GM21723 (cell line): ENCODE results near the gene SLC10A3.

ENCODE experiments used
- ATAC-seq: cut with Tn5 transposase; IDR thresholded peaks from one replicate; pipeline ENCODE4 v1.9.1; 2021; ENCODE audit warnings: mild to moderate bottlenecking, moderate library complexity; ENCODE audit not compliant: unreplicated experiment

Gene SLC10A3

DNA sequence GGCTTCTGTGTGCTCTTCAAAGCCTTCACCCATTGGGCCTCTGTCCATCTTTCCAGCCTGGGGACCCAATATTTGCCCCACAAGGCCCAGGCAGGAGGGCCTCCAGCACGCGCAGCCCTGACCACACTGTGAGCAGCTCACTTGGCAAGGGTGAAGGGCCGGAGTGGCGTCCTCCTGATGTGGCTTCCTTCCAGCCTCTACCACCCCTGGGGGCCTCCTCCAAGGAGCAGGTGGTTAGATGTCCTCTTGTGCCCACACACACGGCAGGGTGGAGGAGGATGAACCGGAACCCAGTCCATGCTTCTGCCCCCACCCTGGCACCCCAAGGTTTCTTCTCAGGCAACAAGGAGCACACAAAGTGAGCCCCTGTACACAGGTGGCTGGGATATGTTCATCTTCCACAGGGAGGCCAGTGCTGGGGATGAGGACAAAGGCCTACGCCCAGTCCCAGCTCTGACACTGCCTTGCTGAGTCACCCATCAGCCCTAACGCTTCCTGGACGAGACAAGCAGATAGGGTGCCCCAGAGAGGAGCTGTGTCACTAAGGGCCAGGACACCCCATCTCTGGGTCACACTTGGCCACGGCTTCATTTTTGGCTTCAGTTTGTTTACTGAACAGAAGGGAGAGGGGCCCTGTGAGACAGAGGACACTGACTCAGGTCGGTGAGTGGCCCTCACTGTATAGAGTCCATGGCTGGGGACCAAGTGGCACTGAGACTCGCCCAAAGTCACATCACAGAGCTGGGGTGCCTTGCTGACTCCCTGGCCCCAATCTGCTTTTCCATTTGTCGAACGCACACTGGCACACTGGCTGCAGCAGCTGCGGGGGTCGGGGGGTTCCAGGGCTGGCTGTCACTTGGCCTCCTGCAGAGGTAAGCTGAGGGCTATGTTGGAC lies 5.9 kb downstream of the SLC10A3 start:
- no peak for ATAC-seq

DNA sequence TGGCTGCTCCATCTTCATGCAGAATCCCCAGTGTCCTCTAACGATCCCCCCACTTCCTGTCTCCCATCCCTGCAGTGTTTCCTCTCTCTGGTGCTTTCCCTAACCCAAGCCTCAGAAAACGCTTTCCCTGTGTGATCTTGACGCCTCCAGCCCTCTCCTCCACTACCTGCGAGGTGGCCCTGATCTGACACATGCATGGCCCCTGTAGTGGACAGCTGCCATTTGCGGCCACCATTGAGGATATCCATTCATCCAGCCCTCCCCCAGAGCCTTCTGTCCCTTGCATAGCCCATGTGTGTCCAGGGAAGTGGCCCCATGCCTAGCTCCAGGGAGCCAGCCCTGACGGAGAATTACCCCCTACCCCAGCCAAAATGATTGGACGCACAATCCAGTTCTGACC lies 7.1 kb downstream of the SLC10A3 start:
- ATAC-seq = no peak

DNA sequence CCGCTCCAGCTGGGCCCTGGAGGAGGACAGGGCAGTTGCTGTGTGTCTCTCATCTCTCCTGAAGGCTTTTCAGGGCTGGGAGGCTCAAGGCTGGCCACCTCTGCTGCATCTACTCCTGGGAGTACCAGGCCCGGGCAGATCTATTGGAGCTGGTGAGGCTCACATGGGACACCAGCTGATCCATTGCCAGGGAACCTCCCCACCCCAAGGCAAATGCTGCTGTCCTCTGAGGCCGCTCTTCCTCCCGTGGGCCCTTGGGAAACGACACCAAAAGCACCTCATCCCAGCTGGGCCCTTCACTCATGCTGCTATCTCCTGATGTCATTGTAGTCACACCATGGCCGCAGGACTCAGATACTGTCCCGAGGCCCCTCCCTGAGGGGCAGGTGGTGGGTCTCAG lies 7.6 kb downstream of the SLC10A3 start:
- no peak for ATAC-seq

DNA sequence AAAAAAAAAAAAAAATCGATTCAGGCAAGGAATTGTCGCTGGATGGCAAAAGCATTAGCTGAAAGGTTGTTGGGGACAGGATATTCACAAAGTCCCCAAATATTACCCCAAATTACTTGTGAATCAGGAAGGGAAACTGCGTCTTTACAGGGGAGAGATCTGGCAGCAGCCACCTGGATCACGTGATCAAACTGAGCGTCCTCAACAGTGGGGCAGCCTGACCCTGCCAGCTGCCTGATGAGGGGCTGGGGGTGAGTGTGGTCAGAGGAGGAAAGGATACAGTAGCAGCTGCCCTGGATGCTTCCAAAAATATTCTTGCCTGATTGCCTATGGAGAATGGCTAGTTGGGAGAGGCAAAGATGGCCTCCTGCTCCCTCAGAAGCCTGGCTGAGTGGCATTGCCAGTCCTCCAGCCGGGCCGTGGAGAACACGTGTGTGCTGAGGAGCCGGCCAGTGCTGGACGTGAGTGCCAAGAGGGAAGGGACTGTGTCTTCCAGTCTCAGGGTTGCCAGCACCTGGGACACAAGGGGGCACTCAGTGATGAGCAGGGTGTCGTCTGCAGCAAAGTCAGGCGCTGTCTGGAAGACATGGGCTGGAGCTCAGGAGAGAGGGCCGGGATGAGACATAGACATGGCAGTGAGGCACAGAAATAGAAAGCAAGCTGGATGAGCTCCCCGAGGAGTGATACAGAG lies 8.4 kb downstream of the SLC10A3 start:
- ATAC-seq = no peak

DNA sequence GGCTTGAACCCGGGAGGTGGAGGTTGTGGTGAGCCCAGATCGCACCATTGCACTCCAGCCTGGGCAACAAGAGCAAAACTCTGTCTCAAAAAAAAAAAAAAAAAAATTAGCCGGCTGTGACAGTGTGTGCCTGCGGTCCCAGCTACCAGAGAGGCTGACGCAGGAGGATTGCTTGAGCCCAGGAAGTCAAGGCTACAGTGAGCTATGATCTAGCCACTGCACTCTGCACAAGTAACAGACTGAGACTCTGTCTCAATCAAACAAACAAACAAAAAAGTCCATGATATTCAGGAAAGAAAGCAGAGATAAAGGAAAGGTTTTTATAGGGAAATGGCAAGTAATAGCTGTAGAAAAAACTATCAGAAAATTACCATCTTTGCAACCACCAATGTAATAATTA lies 9.2 kb downstream of the SLC10A3 start:
- no peak for ATAC-seq

DNA sequence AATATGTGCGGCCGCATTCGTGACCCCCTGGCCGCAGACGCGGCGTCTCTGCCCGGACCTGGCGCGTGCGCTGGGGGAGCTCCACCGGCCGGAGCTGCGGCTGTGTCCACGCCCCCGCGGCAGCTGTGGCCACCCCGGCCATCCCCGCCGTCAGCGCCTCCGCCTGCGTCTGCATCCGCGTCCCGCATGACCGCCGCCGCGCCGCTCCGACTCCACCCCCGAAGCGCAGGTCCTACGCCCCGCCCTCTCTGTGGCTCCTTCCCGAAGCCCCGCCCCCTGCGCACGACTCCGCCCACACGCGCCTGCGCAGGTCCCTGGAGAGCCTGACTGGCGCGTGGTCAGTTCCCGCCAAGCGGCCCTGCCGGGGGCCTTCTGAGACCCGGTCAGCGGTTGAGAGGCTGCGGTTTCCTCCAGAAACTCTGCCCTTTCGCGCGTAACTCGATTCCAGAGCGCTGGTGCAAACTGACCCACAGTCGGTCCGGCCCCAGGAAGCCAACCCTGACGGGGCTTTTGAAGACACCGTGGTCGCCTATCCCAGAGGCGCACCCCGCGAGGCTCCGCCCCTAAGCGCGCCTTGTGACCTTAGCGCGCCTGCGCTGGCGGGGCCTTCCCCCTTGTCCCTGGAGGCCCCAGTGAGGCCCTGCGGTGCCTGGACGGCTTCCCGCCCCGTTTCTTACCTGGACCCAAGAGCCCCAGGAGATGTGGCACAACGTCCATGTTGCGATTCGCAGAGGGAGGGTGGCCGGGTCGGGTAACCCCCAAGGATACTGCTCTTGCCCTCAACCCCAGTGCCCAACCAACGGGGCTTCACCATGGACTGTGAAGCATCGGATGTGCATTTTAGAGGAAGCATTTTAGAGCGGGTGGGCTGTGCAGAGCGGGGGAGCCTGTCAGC lies 11.5 kb downstream of the SLC10A3 start, which contains the start of gene LAGE3:
Gene LAGE3 (minus strand): TSS at position 554 of the 895 bp plus-strand sequence. CDS start 366 bp downstream, at position 188.
- peak; percentile 91 for ATAC-seq

DNA sequence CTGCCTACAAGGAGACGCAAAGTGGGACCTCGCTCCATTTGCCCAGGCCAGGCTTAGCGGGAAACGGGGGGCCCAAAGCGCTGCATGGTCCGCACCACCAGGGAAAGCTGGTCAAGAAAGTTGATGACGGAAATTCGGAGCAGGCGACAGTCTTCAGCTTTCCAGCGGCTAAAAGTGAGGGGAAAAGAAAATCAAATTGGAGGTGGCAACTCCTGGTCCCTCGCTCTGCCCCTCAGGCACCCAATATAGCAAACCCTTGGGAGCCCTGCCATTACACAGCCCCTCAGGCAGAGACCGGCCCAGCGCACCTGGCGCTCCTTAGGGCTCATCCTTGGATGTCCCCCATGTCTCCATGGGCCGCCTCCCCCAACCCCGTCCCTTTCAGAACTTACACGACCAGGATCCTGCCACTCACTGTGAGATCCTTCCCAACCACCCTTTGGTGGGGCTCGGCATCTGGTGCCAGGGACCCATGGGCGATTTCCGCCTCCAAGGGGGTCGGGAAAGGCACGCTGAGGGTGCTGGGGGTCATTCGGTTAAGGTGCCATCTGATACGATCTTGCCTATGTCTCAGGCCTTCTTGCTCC lies 12.4 kb downstream of the SLC10A3 start:
- no peak for ATAC-seq

DNA sequence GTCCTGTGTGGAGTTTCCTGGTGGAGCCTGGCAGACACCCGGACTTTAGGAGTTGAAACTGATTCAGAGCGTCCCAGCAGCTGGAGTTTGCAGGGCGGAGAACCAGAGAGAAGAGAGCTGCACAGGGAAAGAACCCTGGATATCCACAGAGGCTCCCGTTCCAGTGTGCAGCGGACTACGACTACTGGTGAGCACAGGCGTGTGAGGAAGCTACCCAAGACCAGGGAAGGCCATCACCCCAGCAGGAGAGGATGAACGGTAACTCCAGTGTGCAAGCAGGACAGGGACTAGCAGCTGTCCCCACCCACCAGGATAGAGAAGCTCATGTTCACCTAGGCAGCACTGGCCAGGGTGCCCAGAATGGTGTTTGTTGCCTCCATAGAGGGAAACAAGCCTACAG lies 13.6 kb downstream of the SLC10A3 start:
- no peak for ATAC-seq

DNA sequence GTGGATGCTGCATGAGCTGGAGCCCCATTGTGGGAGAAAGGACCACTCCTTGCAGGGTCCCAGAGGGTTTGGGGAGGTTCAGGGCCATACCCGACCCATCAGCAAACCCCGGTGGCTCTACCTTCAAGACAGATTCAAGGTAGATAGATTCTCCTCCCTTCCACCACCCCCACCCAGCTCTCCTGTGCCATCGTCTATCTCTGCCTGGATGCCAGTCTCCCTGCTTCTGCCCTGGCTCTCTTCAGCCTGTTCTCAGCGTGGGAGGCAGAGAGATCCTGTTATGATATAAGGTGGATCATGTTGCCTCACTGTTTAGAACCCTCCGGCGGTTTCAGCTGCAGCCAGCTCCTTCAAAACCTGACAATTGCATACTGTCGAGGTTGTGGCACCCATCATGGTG lies 16.7 kb downstream of the SLC10A3 start:
- no peak for ATAC-seq

DNA sequence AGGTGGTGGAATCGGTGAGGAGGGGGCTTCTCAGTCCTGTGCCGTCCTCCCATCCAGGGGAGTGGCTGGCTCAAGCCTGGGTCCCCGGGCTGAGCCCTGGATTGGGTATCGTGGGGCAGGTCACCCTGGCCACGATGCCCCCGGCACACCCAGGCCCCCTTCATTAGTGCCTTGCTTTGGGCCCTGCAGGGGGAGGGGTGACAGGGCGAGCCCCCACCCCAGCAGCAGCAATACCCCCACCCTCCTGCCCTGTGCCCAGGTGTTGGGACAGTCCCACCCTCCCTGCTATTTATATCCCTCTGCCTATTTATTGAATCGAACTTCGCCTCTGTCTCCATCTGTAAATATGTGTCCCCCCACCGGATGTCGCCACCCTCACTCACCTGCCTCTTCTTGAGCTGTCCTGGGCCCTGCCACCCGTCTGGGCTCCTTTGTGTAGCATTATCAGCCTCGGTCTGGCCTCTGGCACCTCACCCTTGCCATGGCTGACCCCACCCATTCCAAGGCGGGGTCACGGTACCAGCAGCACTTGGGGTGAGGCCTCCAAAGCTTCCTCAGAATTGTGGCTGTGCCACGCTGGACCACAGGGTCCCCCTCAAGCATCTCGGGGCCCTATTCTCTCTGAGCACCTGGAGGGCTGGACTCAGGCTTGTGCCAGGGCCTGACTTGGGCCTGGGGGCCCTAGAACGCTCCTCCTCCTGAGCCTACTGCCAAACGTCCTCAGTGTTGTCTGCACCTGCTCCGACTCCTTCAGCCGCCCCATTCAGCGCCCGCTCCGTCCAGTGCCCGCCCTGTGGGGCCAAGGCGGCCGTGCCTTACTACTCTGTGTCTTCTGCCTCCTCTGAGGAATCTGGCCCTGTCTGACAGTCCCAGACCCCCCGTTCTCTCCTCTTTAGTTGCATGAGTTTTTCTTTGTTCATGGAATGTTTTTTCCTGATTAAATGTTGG lies 17.5 kb downstream of the SLC10A3 start:
- no peak for ATAC-seq

DNA sequence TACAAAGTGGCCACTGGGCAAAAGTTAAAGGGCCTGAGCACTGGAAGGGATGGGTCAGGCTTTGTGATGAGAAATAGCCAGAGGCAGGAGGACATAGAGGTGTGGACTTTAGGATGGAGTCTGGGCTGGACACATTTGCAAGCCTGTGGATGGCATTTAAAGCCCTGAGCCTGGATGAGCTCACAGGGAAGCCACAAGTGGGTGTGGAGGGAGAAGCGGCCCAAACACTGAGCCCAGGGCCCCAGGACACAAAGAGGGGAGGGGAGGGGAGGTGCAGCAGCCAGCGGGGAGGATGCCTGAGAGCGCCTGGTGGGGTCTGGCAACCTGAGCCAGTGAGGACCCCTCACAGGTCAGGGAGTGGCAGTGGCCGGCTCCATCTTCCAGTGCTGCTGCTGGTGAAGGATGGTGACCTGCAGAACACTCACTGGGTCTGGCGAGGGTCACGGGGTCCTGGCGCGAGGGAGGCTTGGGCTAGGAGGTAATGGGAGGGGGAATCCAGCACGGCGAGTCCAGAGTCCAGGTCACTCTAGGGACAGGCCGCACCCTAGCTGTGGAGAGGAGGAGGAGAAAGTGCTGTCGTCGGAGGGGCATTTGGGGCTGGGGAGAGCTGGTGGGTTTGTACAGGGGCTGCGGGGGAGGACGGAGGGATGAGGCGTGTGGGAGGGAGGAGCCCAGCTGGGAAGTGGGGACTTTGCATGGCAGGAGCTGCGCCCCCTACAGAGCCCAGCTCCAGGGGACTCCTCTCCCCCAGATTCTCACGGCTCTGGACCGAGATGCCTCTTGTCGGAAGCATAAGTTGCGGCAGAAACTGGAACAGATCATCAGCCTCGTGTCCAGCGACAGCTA lies 18.4 kb downstream of the SLC10A3 start:
- no peak for ATAC-seq

DNA sequence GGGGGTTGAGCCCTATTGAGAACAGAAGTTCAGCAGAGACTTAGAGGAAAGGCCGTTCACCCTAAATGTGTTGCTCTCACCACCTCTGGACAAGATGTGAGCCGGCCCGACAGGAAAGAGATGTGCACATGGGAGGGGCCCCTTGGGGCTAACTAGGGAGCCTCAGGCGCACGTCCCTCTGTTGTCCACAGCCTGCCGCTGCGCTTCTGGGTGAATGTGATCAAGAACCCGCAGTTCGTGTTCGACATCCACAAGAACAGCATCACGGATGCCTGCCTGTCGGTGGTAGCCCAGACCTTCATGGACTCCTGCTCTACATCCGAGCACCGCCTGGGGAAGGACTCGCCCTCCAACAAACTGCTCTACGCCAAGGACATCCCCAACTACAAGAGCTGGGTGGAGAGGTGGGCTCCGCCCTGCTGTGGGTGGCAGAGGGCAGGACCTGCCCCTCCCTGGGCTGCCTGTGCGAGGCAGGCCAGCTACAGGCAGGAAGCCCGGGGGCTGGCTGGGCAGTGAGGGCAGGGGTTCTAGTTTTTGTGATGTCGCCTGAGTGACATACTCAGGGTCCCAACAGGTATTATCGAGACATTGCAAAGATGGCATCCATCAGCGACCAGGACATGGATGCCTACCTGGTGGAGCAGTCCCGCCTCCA lies 19.4 kb downstream of the SLC10A3 start:
- ATAC-seq = no peak

DNA sequence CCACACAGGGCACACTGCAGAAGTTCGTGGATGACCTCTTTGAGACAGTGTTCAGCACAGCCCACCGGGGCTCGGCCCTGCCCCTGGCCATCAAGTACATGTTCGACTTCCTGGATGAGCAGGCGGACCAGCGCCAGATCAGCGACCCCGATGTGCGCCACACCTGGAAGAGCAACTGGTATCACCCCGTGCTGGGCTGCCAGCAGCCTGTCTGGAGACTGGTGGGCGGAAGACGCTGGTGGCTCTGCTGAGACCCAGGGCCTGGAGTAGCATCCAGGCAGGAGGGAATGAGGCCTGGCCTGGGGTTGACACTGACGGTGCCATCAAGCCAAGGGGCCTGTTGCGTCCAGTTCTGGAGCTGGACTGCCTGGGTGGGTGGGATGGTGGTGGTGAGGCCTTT lies 20.0 kb downstream of the SLC10A3 start:
- no peak for ATAC-seq

DNA sequence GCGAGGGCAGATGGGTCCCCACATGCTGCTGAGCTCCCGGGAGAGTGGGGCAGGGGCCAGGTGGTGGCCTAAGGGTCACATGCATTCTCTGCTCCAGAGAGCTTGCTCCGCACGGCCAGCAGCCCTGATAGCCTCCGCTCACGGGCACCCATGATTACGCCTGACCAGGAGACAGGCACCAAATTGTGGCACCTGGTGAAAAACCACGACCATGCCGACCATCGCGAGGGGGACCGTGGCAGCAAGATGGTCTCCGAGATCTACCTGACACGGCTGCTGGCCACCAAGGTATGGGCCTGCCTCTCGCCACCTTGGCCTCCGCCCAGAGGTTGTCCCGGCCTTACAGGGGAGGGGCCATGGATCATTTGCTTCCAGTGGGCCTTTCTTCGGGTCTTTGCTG lies 20.5 kb downstream of the SLC10A3 start:
- no peak for ATAC-seq

DNA sequence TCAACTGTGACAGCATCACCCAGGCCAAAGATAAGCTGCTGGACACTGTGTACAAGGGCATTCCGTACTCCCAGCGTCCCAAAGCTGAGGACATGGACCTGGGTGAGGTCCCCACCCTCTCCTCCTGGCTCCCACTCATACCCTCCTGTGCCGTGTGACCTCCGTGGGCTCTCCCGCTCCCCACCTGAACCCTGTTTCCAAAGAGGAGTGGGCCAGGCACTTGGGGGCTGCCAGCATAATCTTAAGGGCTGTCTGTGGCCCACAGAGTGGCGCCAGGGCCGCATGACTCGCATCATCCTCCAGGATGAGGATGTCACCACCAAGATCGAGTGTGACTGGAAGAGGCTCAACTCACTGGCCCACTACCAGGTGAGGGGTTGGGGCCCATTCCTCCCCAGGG lies 21.3 kb downstream of the SLC10A3 start:
- ATAC-seq = no peak

DNA sequence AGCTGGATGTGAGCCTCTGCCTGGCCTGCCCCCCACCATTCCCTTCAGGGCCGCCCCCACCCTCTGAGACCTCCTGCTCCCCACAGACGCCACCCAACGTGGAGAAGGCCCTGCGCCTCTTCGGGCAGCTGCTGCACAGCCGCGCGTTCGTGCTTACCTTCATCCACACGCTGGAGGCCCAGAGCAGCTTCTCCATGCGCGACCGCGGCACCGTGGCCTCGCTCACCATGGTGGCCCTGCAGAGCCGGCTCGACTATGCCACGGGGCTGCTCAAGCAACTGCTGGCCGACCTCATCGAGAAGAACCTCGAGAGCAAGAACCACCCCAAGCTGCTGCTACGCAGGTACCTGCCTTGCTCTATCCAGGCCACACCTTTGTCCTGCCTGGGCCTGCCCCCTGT lies 22.2 kb downstream of the SLC10A3 start:
- ATAC-seq = no peak

DNA sequence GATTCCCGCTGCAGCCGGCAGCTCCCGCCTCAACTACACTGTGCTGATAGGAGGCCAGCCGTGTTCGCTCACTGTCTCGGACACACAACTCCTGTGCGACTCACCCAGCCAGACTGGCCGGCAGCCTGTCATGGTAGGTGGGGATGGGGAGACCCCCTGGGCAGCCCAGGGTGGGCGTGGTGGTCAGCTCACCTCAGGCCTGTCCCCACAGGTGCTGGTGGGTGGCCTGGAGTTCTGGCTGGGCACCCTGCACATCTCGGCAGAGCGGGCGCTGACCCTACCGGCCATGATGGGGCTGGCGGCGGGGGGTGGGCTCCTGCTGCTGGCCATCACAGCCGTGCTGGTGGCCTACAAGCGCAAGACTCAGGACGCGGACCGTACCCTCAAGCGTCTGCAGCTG lies 22.9 kb downstream of the SLC10A3 start:
- ATAC-seq = no peak

DNA sequence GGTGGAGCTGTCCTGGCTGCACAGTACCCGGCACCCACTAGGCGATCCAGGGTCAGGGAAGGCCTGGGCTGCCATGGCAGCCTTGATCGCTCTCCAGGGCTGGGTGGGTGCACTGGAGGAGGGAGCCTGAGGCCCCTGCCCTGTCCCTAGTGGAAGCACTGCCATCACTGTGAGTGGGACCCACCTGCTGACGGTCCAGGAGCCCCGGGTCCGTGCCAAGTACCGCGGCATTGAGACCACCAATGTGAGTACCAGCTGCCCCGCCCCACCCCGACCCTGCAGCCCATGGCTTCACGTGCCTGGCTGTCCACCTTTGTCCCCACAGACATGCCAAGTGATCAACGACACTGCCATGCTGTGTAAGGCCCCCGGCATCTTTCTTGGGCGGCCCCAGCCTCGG lies 23.5 kb downstream of the SLC10A3 start:
- no peak for ATAC-seq
